WTC11 (cell line): Measurements from ENCODE around the gene MCRIP2. TPM values are rescaled to one million over a fixed set of nuclear protein-coding genes. Genes with fewer than 3 reads are reported as not detected.

Experiments used
- ATAC-seq: fragments of 200-7000 bp; cut with Tn5 transposase; 2 replicates; pipeline ENCODE4 v1.10.0; 2021; ENCODE audit warnings: mild to moderate bottlenecking, moderate library complexity
- CTCF ChIA-PET: fragments of 300-600 bp; sonication (Branson Sonifier 250); formaldehyde crosslinking; loops from one replicate; lab custom pipeline; 2021; ENCODE audit warnings: antibody characterized with exemption; lab: Charles Lee
- POLR2A ChIA-PET: fragments of 350-600 bp; sonication (Branson Sonifier 250); formaldehyde crosslinking; loops from one replicate; lab custom pipeline; 2021; ENCODE audit warnings: antibody characterized with exemption; lab: Charles Lee
- DNase-seq: peaks from one replicate; pipeline ENCODE4 v3.0.0; 2021; ENCODE audit warnings: low spot score
- H3K27ac Mint-ChIP-seq: 2 replicates; pipeline ENCODE4 v1.8.0; 2021; ENCODE audit warnings: mixed read lengths
- H3K27me3 Mint-ChIP-seq: 2 replicates; pipeline ENCODE4 v1.8.0; 2021; ENCODE audit warnings: low read depth, mild to moderate bottlenecking, moderate library complexity, mixed read lengths
- H3K36me3 Mint-ChIP-seq: 2 replicates; pipeline ENCODE4 v1.8.0; 2021; ENCODE audit warnings: mixed read lengths
- H3K4me1 Mint-ChIP-seq: 2 replicates; pipeline ENCODE4 v1.8.0; 2022; ENCODE audit warnings: mixed read lengths
- H3K4me3 Mint-ChIP-seq: 2 replicates; pipeline ENCODE4 v1.8.0; 2021; ENCODE audit warnings: mild to moderate bottlenecking, moderate library complexity, mixed read lengths
- H3K9me3 Mint-ChIP-seq: 2 replicates; pipeline ENCODE4 v1.8.0; 2021; ENCODE audit warnings: mixed read lengths
- ATF3 ChIP-seq: sonication (generic); formaldehyde crosslinking; conservative IDR thresholded peaks from 2 replicates; pipeline ENCODE4 v1.8.1; 2022; ENCODE audit warnings: mild to moderate bottlenecking, missing genetic modification reagents
- ATF6 ChIP-seq: sonication (generic); formaldehyde crosslinking; IDR thresholded peaks from 2 replicates; pipeline ENCODE4 v1.8.1; 2023; ENCODE audit warnings: mild to moderate bottlenecking, missing genetic modification reagents
- E2F1 ChIP-seq: sonication (generic); formaldehyde crosslinking; IDR thresholded peaks from 2 replicates; pipeline ENCODE4 v1.8.0; 2022; ENCODE audit warnings: mild to moderate bottlenecking, missing genetic modification reagents
- ETV6 ChIP-seq: sonication (generic); formaldehyde crosslinking; IDR thresholded peaks from 2 replicates; pipeline ENCODE4 v1.8.1; 2022; ENCODE audit warnings: mild to moderate bottlenecking, missing genetic modification reagents
- GRHL2 ChIP-seq: fragments of 250-450 bp; sonication (Bioruptor Pico); IDR thresholded peaks from 2 replicates; pipeline ENCODE4 v1.8.0; 2022; ENCODE audit warnings: mild to moderate bottlenecking, moderate library complexity; ENCODE audit not compliant: insufficient replicate concordance, severe bottlenecking
- HMGA2 ChIP-seq: fragments of 250-450 bp; sonication (Bioruptor Pico); IDR thresholded peaks from 2 replicates; pipeline ENCODE4 v1.4.0; 2021; ENCODE audit warnings: mild to moderate bottlenecking, moderate library complexity
- HMGXB4 ChIP-seq: sonication (generic); formaldehyde crosslinking; IDR thresholded peaks from 2 replicates; pipeline ENCODE4 v1.8.1; 2023; ENCODE audit warnings: mild to moderate bottlenecking, moderate library complexity, missing genetic modification reagents
- IRF2 ChIP-seq: sonication (generic); formaldehyde crosslinking; IDR thresholded peaks from 2 replicates; pipeline ENCODE4 v1.8.0; 2022; ENCODE audit warnings: low read depth, missing genetic modification reagents, borderline replicate concordance
- JUN ChIP-seq: sonication (generic); formaldehyde crosslinking; IDR thresholded peaks from 2 replicates; pipeline ENCODE4 v1.8.0; 2023; ENCODE audit warnings: mild to moderate bottlenecking, missing genetic modification reagents
- MLX ChIP-seq: sonication (generic); formaldehyde crosslinking; IDR thresholded peaks from 2 replicates; pipeline ENCODE4 v1.8.1; 2023; ENCODE audit warnings: mild to moderate bottlenecking, missing genetic modification reagents, moderate library complexity
- NFYB ChIP-seq: sonication (generic); formaldehyde crosslinking; conservative IDR thresholded peaks from 2 replicates; pipeline ENCODE4 v1.8.0; 2022; ENCODE audit warnings: low read depth, missing genetic modification reagents
- NR1H2 ChIP-seq: sonication (generic); formaldehyde crosslinking; IDR thresholded peaks from 2 replicates; pipeline ENCODE4 v1.9.0; 2021; ENCODE audit warnings: mild to moderate bottlenecking, moderate library complexity, missing genetic modification reagents
- NR2C2 ChIP-seq: sonication (generic); formaldehyde crosslinking; IDR thresholded peaks from 2 replicates; pipeline ENCODE4 v1.8.0; 2022; ENCODE audit warnings: mild to moderate bottlenecking, missing genetic modification reagents
- PREB ChIP-seq: sonication (generic); formaldehyde crosslinking; IDR thresholded peaks from 2 replicates; pipeline ENCODE4 v1.8.1; 2022; ENCODE audit warnings: mild to moderate bottlenecking, missing genetic modification reagents, moderate library complexity, borderline replicate concordance
- SMAD3 ChIP-seq: sonication (generic); formaldehyde crosslinking; IDR thresholded peaks from 2 replicates; pipeline ENCODE4 v1.8.0; 2022; ENCODE audit warnings: missing genetic modification reagents, mild to moderate bottlenecking, borderline replicate concordance
- STAT6 ChIP-seq: sonication (generic); formaldehyde crosslinking; conservative IDR thresholded peaks from 2 replicates; pipeline ENCODE4 v1.8.1; 2023; ENCODE audit warnings: mild to moderate bottlenecking, low read depth, missing genetic modification reagents, moderate library complexity
- TEAD4 ChIP-seq: sonication (generic); formaldehyde crosslinking; IDR thresholded peaks from 2 replicates; pipeline ENCODE4 v1.8.0; 2022; ENCODE audit warnings: mild to moderate bottlenecking, missing genetic modification reagents
- TP53 ChIP-seq: sonication (generic); formaldehyde crosslinking; IDR thresholded peaks from 2 replicates; pipeline ENCODE4 v1.8.1; 2023; ENCODE audit warnings: mild to moderate bottlenecking, missing genetic modification reagents
- ZBTB43 ChIP-seq: sonication (generic); formaldehyde crosslinking; IDR thresholded peaks from 2 replicates; pipeline ENCODE4 v1.8.1; 2023; ENCODE audit warnings: mild to moderate bottlenecking, missing genetic modification reagents
- ZNF138 ChIP-seq: sonication (generic); formaldehyde crosslinking; conservative IDR thresholded peaks from 2 replicates; pipeline ENCODE4 v1.8.1; 2022; ENCODE audit warnings: mild to moderate bottlenecking, moderate library complexity, missing genetic modification reagents
- ZNF219 ChIP-seq: sonication (generic); formaldehyde crosslinking; IDR thresholded peaks from 2 replicates; pipeline ENCODE4 v1.8.0; 2023; ENCODE audit warnings: missing genetic modification reagents, mild to moderate bottlenecking, borderline replicate concordance
- ZNF396 ChIP-seq: fragments of 250-450 bp; sonication (Bioruptor Pico); IDR thresholded peaks from 2 replicates; pipeline ENCODE4 v1.8.0; 2021; ENCODE audit warnings: mild to moderate bottlenecking, moderate library complexity, borderline replicate concordance
- total RNA-seq: library from RNA; stranded (reverse); gene quantifications from 3 replicates; pipeline ENCODE4 v1.2.3, GENCODE V29; 2021

MCRIP2 gene
- total RNA-seq, 1 experiment from 2014 or later = 63.3 TPM

GRCh38 chr16:625977-626765 is 15.5 kb upstream of the MCRIP2 start:
- no peaks in the 10 kb centered on the region for H3K27me3 Mint-ChIP-seq
- peak overlapping the region; percentile 65; the same call in 1 of the 2 replicates for H3K27ac Mint-ChIP-seq
- POLR2A ChIA-PET = no interaction called here
- no peak for DNase-seq
- H3K4me3 Mint-ChIP-seq = no peak overlapping the region
- H3K36me3 Mint-ChIP-seq = peaks cover 3% of the 10 kb centered on the region; the same call in 1 of the 2 replicates
- TF ChIP-seq ZBTB43 (CRISPR knock-in tag) (no peak), ZNF219 (CRISPR knock-in tag) (no peak), NR2C2 (no peak), HMGXB4 (CRISPR knock-in tag) (no peak), NR1H2 (CRISPR knock-in tag) (no peak), STAT6 (CRISPR knock-in tag) (no peak), PREB (CRISPR knock-in tag) (no peak), TP53 (CRISPR knock-in tag) (no peak), ZNF396 (CRISPR knock-in tag) (no peak), TEAD4 (CRISPR knock-in tag) (no peak), ETV6 (CRISPR knock-in tag) (no peak), MLX (no peak), NFYB (CRISPR knock-in tag) (no peak), ATF3 (CRISPR knock-in tag) (no peak)
- TF ChIP-seq, all 79 proteins: peak for 0
- H3K9me3 Mint-ChIP-seq = no peaks in the 10 kb centered on the region
- no peak for ATAC-seq
- H3K4me1 Mint-ChIP-seq = peaks cover 42% of the 10 kb centered on the region
- CTCF ChIA-PET = no interaction called here

GRCh38 chr16:626787-627453 is 14.7 kb upstream of the MCRIP2 start:
- no peak for DNase-seq
- Mint-ChIP-seq H3K36me3 (peaks cover 3% of the 10 kb centered on the region; the same call in 1 of the 2 replicates), H3K4me3 (no peak overlapping the region), H3K4me1 (peaks cover 37% of the 10 kb centered on the region), H3K27ac (no peak overlapping the region), H3K9me3 (no peaks in the 10 kb centered on the region), H3K27me3 (no peaks in the 10 kb centered on the region)
- ATAC-seq = no peak
- CTCF ChIA-PET = interaction anchor here (2.2 kb wide), 1 partner anchor 22 kb away, joined by 8 read pairs; the partner anchor contains the start of gene WDR90
- POLR2A ChIA-PET = no interaction called here
- TF ChIP-seq HMGA2 (CRISPR knock-in tag) (no peak), E2F1 (CRISPR knock-in tag) (no peak), GRHL2 (CRISPR knock-in tag) (no peak), ZNF138 (CRISPR knock-in tag) (no peak), ATF6 (CRISPR knock-in tag) (no peak), ETV6 (CRISPR knock-in tag) (no peak), SMAD3 (CRISPR knock-in tag) (no peak), JUN (CRISPR knock-in tag) (no peak), IRF2 (CRISPR knock-in tag) (no peak)
